HepG2 (cell line): ENCODE measurements around the gene PRSS53. TPM values are rescaled to one million over a fixed set of nuclear protein-coding genes. Genes with fewer than 3 reads are reported as not detected.
A peak's percentile ranks its signal among the peaks of the same experiment; 100 is the strongest.

ENCODE experiments used
- ARID2 ChIP-seq: sonication (generic); formaldehyde crosslinking; IDR thresholded peaks from 2 replicates; pipeline ENCODE4 v1.8.1; 2022; ENCODE audit warnings: mild to moderate bottlenecking, missing genetic modification reagents, borderline replicate concordance
- BRD4 ChIP-seq: sonication (generic); formaldehyde crosslinking; IDR thresholded peaks from 2 replicates; pipeline ENCODE4 v1.4.0; 2020; ENCODE audit warnings: missing genetic modification reagents
- FOXA1 ChIP-seq, 2 experiments: fragments of 450-650 bp in 1 of 2; sonication (generic) in 1 of 2; formaldehyde crosslinking in 1 of 2; IDR thresholded peaks; 2 replicates each; pipeline versions ENCODE4 v1.4.0 to v1.6.1; 2016 to 2020; ENCODE audit warnings: missing genetic modification reagents in 1 of 2
- GMEB2 ChIP-seq: IDR thresholded peaks from 2 replicates; pipeline ENCODE4 v1.6.1; 2016; ENCODE audit warnings: missing biosample characterization, missing genetic modification reagents, low read depth
- JUN ChIP-seq: sonication (generic); formaldehyde crosslinking; IDR thresholded peaks from 2 replicates; pipeline ENCODE4 v1.4.0; 2020; ENCODE audit warnings: mild to moderate bottlenecking, missing genetic modification reagents
- KDM1A ChIP-seq: IDR thresholded peaks from 2 replicates; pipeline ENCODE4 v1.6.1; 2016; ENCODE audit warnings: missing compliant biosample characterization
- KLF16 ChIP-seq, 2 experiments: sonication (generic) in 1 of 2; formaldehyde crosslinking in 1 of 2; IDR thresholded peaks; 2 replicates each; pipeline versions ENCODE4 v1.6.1 to v1.8.0; 2016 to 2023; ENCODE audit warnings: missing genetic modification reagents in 2 of 2, missing compliant biosample characterization in 1 of 2
- MZF1 ChIP-seq: sonication (generic); formaldehyde crosslinking; IDR thresholded peaks from 2 replicates; pipeline ENCODE4 v1.8.1; 2023; ENCODE audit warnings: mild to moderate bottlenecking, missing genetic modification reagents, borderline replicate concordance
- NONO ChIP-seq, 2 experiments: fragments of 450-650 bp in 1 of 2; sonication (generic) in 1 of 2; formaldehyde crosslinking in 1 of 2; IDR thresholded peaks in 1 of 2; conservative IDR thresholded peaks in 1 of 2; 2 replicates each; pipeline versions ENCODE4 v1.6.1 to v1.8.0; 2017 to 2022; ENCODE audit warnings: mild to moderate bottlenecking in 1 of 2, missing genetic modification reagents in 1 of 2, moderate library complexity in 1 of 2
- SP4 ChIP-seq: sonication (generic); formaldehyde crosslinking; IDR thresholded peaks from 2 replicates; pipeline ENCODE4 v1.8.1; 2023; ENCODE audit warnings: mild to moderate bottlenecking, missing genetic modification reagents
- SP5 ChIP-seq: IDR thresholded peaks from 2 replicates; pipeline ENCODE4 v1.6.1; 2016; ENCODE audit warnings: low read depth, borderline replicate concordance
- TSC22D2 ChIP-seq: sonication (generic); formaldehyde crosslinking; IDR thresholded peaks from 2 replicates; pipeline ENCODE4 v1.5.1; 2020; ENCODE audit warnings: missing genetic modification reagents, mild to moderate bottlenecking, borderline replicate concordance
- ZNF12 ChIP-seq: sonication (generic); formaldehyde crosslinking; IDR thresholded peaks from 2 replicates; pipeline ENCODE4 v1.5.0; 2020; ENCODE audit warnings: missing genetic modification reagents
- ZNF281 ChIP-seq: sonication (generic); formaldehyde crosslinking; IDR thresholded peaks from 2 replicates; pipeline ENCODE4 v1.4.0; 2020; ENCODE audit warnings: missing genetic modification reagents, borderline replicate concordance
- ZNF33A ChIP-seq: sonication (generic); formaldehyde crosslinking; IDR thresholded peaks from 2 replicates; pipeline ENCODE4 v1.5.1; 2020; ENCODE audit warnings: missing genetic modification reagents, mild to moderate bottlenecking, moderate library complexity, borderline replicate concordance
- ZNF530 ChIP-seq: sonication (generic); formaldehyde crosslinking; IDR thresholded peaks from 2 replicates; pipeline ENCODE4 v1.5.0; 2020; ENCODE audit warnings: low read depth, mild to moderate bottlenecking, missing genetic modification reagents
- ZNF552 ChIP-seq: sonication (generic); formaldehyde crosslinking; IDR thresholded peaks from 2 replicates; pipeline ENCODE4 v1.9.0; 2022; ENCODE audit warnings: missing genetic modification reagents, mild to moderate bottlenecking, borderline replicate concordance
- polyA plus RNA-seq, 8 experiments: library from polyadenylated mRNA; depleted of rRNA in 3 of 8; stranded (reverse) in 7 of 8; unstranded in 1 of 8; fragments of >200 nt; fragmentation: Illumina TruSeq in 4 of 8; extraction: Trizol in 4 of 8; gene quantifications; 2 replicates each; pipeline versions ENCODE4 v1.2.1 to v1.2.3, GENCODE V29; 2011 to 2016; ENCODE audit warnings: low read depth in 4 of 8, missing spikeins in 1 of 8, mixed read lengths in 1 of 8; ENCODE audit not compliant: insufficient read depth in 1 of 8
- total RNA-seq, 5 experiments: library from RNA; depleted of rRNA; stranded (reverse); fragments of >200 nt; fragmentation: Illumina TruSeq; extraction: Trizol; gene quantifications; 2 replicates each; pipeline ENCODE4 v1.2.3, GENCODE V29; 2016; ENCODE audit warnings: low read depth in 1 of 5
- TF ChIP-seq, protein P1 (sequence below): sonication (generic); formaldehyde crosslinking; IDR thresholded peaks from 2 replicates; pipeline ENCODE4 v1.5.0; 2020; ENCODE audit warnings: mild to moderate bottlenecking, missing genetic modification reagents
- TF ChIP-seq, protein P2 (sequence below): sonication (generic); formaldehyde crosslinking; IDR thresholded peaks from 2 replicates; pipeline ENCODE4 v1.9.0; 2021; ENCODE audit warnings: missing genetic modification reagents, borderline replicate concordance

Gene PRSS53
- total and polyA plus RNA-seq, 2 of the 13 experiments (the other 11 are each of a cell fraction or from before 2014, with no cell fraction given), result 2.2 to 7.4 TPM

- TF ChIP-seq GMEB2 (CRISPR knock-in tag), result no peak; the same call in 1 of the 2 replicates
- peak in 1 of 2 experiments; percentile 75; a peak in 1 of 4 replicates for TF ChIP-seq KLF16 (CRISPR knock-in tag; IDR thresholded peaks at IDR 0.05)
- no peak for TF ChIP-seq ZNF12 (CRISPR knock-in tag)
- TF ChIP-seq, protein P1, sequence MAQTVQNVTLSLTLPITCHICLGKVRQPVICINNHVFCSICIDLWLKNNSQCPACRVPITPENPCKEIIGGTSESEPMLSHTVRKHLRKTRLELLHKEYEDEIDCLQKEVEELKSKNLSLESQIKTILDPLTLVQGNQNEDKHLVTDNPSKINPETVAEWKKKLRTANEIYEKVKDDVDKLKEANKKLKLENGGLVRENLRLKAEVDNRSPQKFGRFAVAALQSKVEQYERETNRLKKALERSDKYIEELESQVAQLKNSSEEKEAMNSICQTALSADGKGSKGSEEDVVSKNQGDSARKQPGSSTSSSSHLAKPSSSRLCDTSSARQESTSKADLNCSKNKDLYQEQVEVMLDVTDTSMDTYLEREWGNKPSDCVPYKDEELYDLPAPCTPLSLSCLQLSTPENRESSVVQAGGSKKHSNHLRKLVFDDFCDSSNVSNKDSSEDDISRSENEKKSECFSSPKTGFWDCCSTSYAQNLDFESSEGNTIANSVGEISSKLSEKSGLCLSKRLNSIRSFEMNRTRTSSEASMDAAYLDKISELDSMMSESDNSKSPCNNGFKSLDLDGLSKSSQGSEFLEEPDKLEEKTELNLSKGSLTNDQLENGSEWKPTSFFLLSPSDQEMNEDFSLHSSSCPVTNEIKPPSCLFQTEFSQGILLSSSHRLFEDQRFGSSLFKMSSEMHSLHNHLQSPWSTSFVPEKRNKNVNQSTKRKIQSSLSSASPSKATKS (CRISPR knock-in tag), result no peak
- TF ChIP-seq BRD4 (CRISPR knock-in tag), result no peak
- TF ChIP-seq JUN, result no peak
- no peak for TF ChIP-seq ZNF281
- peak; percentile 58; the same call in 1 of the 2 replicates for TF ChIP-seq SP5 (CRISPR knock-in tag)
- 0 out of 2 replicates have a peak, but pooled peaks have one; percentile 51 for TF ChIP-seq MZF1 (CRISPR knock-in tag)
- TF ChIP-seq ZNF552 (CRISPR knock-in tag), result 0 out of 2 replicates have a peak, but pooled peaks have one; percentile 13
- TF ChIP-seq ARID2 (CRISPR knock-in tag), result no peak
- TF ChIP-seq NONO (IDR thresholded peaks at IDR 0.05), result no peak
- peak; percentile 62; the same call in 1 of the 2 replicates for TF ChIP-seq NONO (CRISPR knock-in tag; conservative IDR thresholded peaks at IDR 0.05)
- TF ChIP-seq, protein P2, sequence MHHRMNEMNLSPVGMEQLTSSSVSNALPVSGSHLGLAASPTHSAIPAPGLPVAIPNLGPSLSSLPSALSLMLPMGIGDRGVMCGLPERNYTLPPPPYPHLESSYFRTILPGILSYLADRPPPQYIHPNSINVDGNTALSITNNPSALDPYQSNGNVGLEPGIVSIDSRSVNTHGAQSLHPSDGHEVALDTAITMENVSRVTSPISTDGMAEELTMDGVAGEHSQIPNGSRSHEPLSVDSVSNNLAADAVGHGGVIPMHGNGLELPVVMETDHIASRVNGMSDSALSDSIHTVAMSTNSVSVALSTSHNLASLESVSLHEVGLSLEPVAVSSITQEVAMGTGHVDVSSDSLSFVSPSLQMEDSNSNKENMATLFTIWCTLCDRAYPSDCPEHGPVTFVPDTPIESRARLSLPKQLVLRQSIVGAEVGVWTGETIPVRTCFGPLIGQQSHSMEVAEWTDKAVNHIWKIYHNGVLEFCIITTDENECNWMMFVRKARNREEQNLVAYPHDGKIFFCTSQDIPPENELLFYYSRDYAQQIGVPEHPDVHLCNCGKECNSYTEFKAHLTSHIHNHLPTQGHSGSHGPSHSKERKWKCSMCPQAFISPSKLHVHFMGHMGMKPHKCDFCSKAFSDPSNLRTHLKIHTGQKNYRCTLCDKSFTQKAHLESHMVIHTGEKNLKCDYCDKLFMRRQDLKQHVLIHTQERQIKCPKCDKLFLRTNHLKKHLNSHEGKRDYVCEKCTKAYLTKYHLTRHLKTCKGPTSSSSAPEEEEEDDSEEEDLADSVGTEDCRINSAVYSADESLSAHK (CRISPR knock-in tag), result no peak
- peak; percentile 82; the same call in 1 of the 2 replicates for TF ChIP-seq SP4 (CRISPR knock-in tag)
- no peak for TF ChIP-seq KDM1A
- no peak for TF ChIP-seq FOXA1 (IDR thresholded peaks at IDR 0.05)
- no peak for TF ChIP-seq FOXA1 (CRISPR knock-in tag; IDR thresholded peaks at IDR 0.05)
- no peak for TF ChIP-seq ZNF33A
- TF ChIP-seq ZNF530 (CRISPR knock-in tag), result no peak
- peak; percentile 55; the same call in 1 of the 2 replicates for TF ChIP-seq TSC22D2 (CRISPR knock-in tag)
Measured at GRCh38 chr16:31033709-31034492, 54.8 kb downstream of the PRSS53 start (continued).
